ENCODE measurements around the gene EXOC1L.

The EXOC1L gene

GRCh38 chr4:55884851-55885219 is 65.2 kb downstream of the EXOC1L start:
- no peak overlapping the region for H3K27ac ChIP-seq (ENCODE audit: low read length)

More at GRCh38 chr4:55884851-55885219, 65.2 kb downstream of the EXOC1L start:
- Histone ChIP-seq H3K9ac (ENCODE audit: low read depth, low read length) (no peak overlapping the region), H3K9me3 (ENCODE audit: insufficient read depth, low read depth, low read length) (no peaks in the 10 kb centered on the region), H3K36me3 (ENCODE audit: insufficient read depth, low read depth, low read length) (peaks cover 26% of the 10 kb centered on the region), H3K4me3 (ENCODE audit: low read length) (no peak overlapping the region), H3K4me1 (ENCODE audit: insufficient read depth, low read length) (peaks cover 5% of the 10 kb centered on the region; the same call in 1 of the 2 replicates), H3K27me3 (ENCODE audit: insufficient read depth, low read length) (no peaks in the 10 kb centered on the region)
